HepG2 (cell line): Measurements from ENCODE around the gene TGFBI. TPM values are rescaled to one million over a fixed set of nuclear protein-coding genes. Genes with fewer than 3 reads are reported as not detected.

Experiments used
- ATAC-seq: fragments of 200-7000 bp; cut with Tn5 transposase; 3 replicates; pipeline ENCODE4 v1.9.1; 2020; ENCODE audit warnings: mild to moderate bottlenecking, moderate library complexity
- BruUV-seq: library from RNA; stranded (reverse); fragments of 400-500 nt; replicated peaks from 2 replicates; lab custom pipeline; 2021; lab: Mats Ljungman, UMichigan
- CTCF ChIA-PET: fragments of 300-600 bp; formaldehyde crosslinking; extraction: SDS; loops from one replicate; lab custom pipeline; 2021; ENCODE audit warnings: low total read pairs, inconsistent platforms, low intra/inter-chr PET ratio; lab: Yijun Ruan, JAX
- POLR2A ChIA-PET: fragments of 350-600 bp; sonication (Branson Sonifier 250); formaldehyde crosslinking; loops from one replicate; lab custom pipeline; 2020; ENCODE audit warnings: antibody characterized with exemption, inconsistent platforms; lab: Yijun Ruan, JAX
- DNase-seq: peaks from one replicate; pipeline ENCODE4 v3.0.0-alpha.2; 2015; ENCODE audit warnings: low spot score
- FAIRE-seq: peaks from 3 replicates; lab custom pipeline; 2011; peaks lifted over from hg19 to GRCh38; lab: Jason Lieb, UNC
- H2AFZ ChIP-seq: one replicate; pipeline ENCODE4 v1.6.1; 2011; ENCODE audit warnings: low read length, inconsistent platforms
- H3K27ac ChIP-seq: fragments of 300-600 bp; 3 replicates; pipeline ENCODE4 v1.8.0; 2011; ENCODE audit warnings: mixed run types, mild to moderate bottlenecking, mixed read lengths, low read length, inconsistent platforms; ENCODE audit not compliant: insufficient read depth; ENCODE audit errors: extremely low read length
- H3K27me3 ChIP-seq, 2 experiments: fragments of 200-600 bp in 1 of 2; 2 replicates in 1 of 2; 3 replicates in 1 of 2; pipeline versions ENCODE4 v1.6.0 to v1.8.0; 2011; ENCODE audit warnings: low read length in 2 of 2, mild to moderate bottlenecking in 2 of 2, moderate library complexity in 2 of 2, inconsistent platforms in 1 of 2; ENCODE audit not compliant: insufficient read depth in 2 of 2, control insufficient read depth in 1 of 2
- H3K36me3 ChIP-seq, 2 experiments: fragments of 200-600 bp in 1 of 2; replicated peaks in 1 of 2; 2 replicates in 1 of 2; 3 replicates in 1 of 2; pipeline versions ENCODE4 v1.5.1 to v1.8.0; 2011; ENCODE audit warnings: low read length in 2 of 2, inconsistent platforms in 1 of 2; ENCODE audit not compliant: insufficient read depth in 2 of 2, control insufficient read depth in 1 of 2
- H3K4me1 ChIP-seq: 2 replicates; pipeline ENCODE4 v1.5.1; 2012; ENCODE audit warnings: low read length, inconsistent platforms; ENCODE audit not compliant: insufficient read depth
- H3K4me2 ChIP-seq: 2 replicates; pipeline ENCODE4 v1.6.0; 2011; ENCODE audit warnings: low read depth, low read length, inconsistent platforms
- H3K4me3 ChIP-seq, 3 experiments: fragments of 200-600 bp in 1 of 3; sonication (generic), shearing (Covaris generic) in 1 of 3; replicated peaks in 1 of 3; 2 replicates each; pipeline ENCODE4 v1.5.1; 2011 to 2016; ENCODE audit warnings: low read length in 3 of 3, inconsistent platforms in 2 of 3, low read depth in 2 of 3, mild to moderate bottlenecking in 2 of 3, control low read depth in 1 of 3, mixed read lengths in 1 of 3; ENCODE audit not compliant: insufficient read depth in 1 of 3
- H3K79me2 ChIP-seq: one replicate; pipeline ENCODE4 v1.6.1; 2011; ENCODE audit warnings: low read length, inconsistent platforms; ENCODE audit not compliant: insufficient read depth
- H3K9ac ChIP-seq: 2 replicates; pipeline ENCODE4 v1.6.0; 2011; ENCODE audit warnings: mild to moderate bottlenecking, low read depth, low read length, inconsistent platforms; ENCODE audit not compliant: insufficient read depth
- H3K9me3 ChIP-seq: 2 replicates; pipeline ENCODE4 v1.5.1; 2012; ENCODE audit warnings: mild to moderate bottlenecking, low read length
- H4K20me1 ChIP-seq: 2 replicates; pipeline ENCODE4 v1.6.0; 2011; ENCODE audit warnings: inconsistent platforms, mild to moderate bottlenecking, low read length, moderate library complexity; ENCODE audit not compliant: insufficient read depth
- CCDC6 ChIP-seq: sonication (generic); formaldehyde crosslinking; IDR thresholded peaks from 2 replicates; pipeline ENCODE4 v1.8.1; 2022; ENCODE audit warnings: mild to moderate bottlenecking, missing genetic modification reagents, moderate library complexity
- DMTF1 ChIP-seq: sonication (generic); formaldehyde crosslinking; IDR thresholded peaks from 2 replicates; pipeline ENCODE4 v1.4.0; 2020; ENCODE audit warnings: mild to moderate bottlenecking, missing genetic modification reagents
- HMGA1 ChIP-seq: sonication (generic); formaldehyde crosslinking; conservative IDR thresholded peaks from 2 replicates; pipeline ENCODE4 v1.4.0; 2020; ENCODE audit warnings: missing genetic modification reagents
- KAT8 ChIP-seq: IDR thresholded peaks from 2 replicates; pipeline ENCODE4 v1.6.1; 2016; ENCODE audit warnings: missing genetic modification reagents, missing compliant biosample characterization
- MIER3 ChIP-seq: IDR thresholded peaks from 2 replicates; pipeline ENCODE4 v1.6.1; 2016; ENCODE audit warnings: missing compliant biosample characterization, borderline replicate concordance
- NFE2L2 ChIP-seq: fragments of 150-350 bp; IDR thresholded peaks from 2 replicates; pipeline ENCODE4 v1.6.1; 2014; ENCODE audit warnings: low read length
- SP1 ChIP-seq, 2 experiments: fragments of 450-650 bp in 1 of 2; sonication (generic) in 1 of 2; formaldehyde crosslinking in 1 of 2; IDR thresholded peaks; 2 replicates each; pipeline versions ENCODE4 v1.4.0 to v1.6.1; 2016 to 2020; ENCODE audit warnings: missing genetic modification reagents in 1 of 2
- TERF1 ChIP-seq: sonication (generic); formaldehyde crosslinking; IDR thresholded peaks from 2 replicates; pipeline ENCODE4 v1.8.0; 2022; ENCODE audit warnings: mild to moderate bottlenecking, missing genetic modification reagents, moderate library complexity
- TRAFD1 ChIP-seq: sonication (generic); formaldehyde crosslinking; IDR thresholded peaks from 2 replicates; pipeline ENCODE4 v1.5.1; 2020; ENCODE audit warnings: missing genetic modification reagents, mild to moderate bottlenecking, borderline replicate concordance
- ZBTB8A ChIP-seq: sonication (generic); formaldehyde crosslinking; IDR thresholded peaks from 2 replicates; pipeline ENCODE4 v1.4.0; 2020; ENCODE audit warnings: mild to moderate bottlenecking, low read depth, missing genetic modification reagents, borderline replicate concordance
- ZNF672 ChIP-seq: sonication (generic); formaldehyde crosslinking; IDR thresholded peaks from 2 replicates; pipeline ENCODE4 v1.8.1; 2022; ENCODE audit warnings: missing genetic modification reagents
- WGBS: methylation state at CpG from one replicate; pipeline ENCODE4 v1.1.6; 2017; ENCODE audit warnings: low lambda C conversion rate; 5-methylcytosine and 5-hydroxymethylcytosine counted together
- in situ Hi-C: cut with HindIII; loops from 2 replicates; pipeline ENCODE4 v1.10.0; 2017; ENCODE audit warnings: low pct_unique_long_range_greater_than_20kb; ENCODE audit not compliant: extremely low pct_ligation_motif_present
- intact Hi-C: fragments of 100-400 bp; cut with micrococcal nuclease; formaldehyde crosslinking; loops from one replicate; pipeline ENCODE4 v1.10.0; 2022; ENCODE audit not compliant: unreplicated experiment
- polyA plus RNA-seq, 8 experiments: library from polyadenylated mRNA; depleted of rRNA in 3 of 8; stranded (reverse) in 7 of 8; unstranded in 1 of 8; fragments of >200 nt; fragmentation: Illumina TruSeq in 4 of 8; extraction: Trizol in 4 of 8; gene quantifications; 2 replicates each; pipeline versions ENCODE4 v1.2.1 to v1.2.3, GENCODE V29; 2011 to 2016; ENCODE audit warnings: low read depth in 4 of 8, missing spikeins in 1 of 8, mixed read lengths in 1 of 8; ENCODE audit not compliant: insufficient read depth in 1 of 8
- total RNA-seq, 5 experiments: library from RNA; depleted of rRNA; stranded (reverse); fragments of >200 nt; fragmentation: Illumina TruSeq; extraction: Trizol; gene quantifications; 2 replicates each; pipeline ENCODE4 v1.2.3, GENCODE V29; 2016; ENCODE audit warnings: low read depth in 1 of 5
- TF ChIP-seq, protein P1 (sequence below): sonication (generic); formaldehyde crosslinking; IDR thresholded peaks from 2 replicates; pipeline ENCODE4 v1.4.0; 2020; ENCODE audit warnings: missing genetic modification reagents

TGFBI gene
- total and polyA plus RNA-seq, 2 of the 13 experiments (the other 11 are each of a cell fraction or from before 2014, with no cell fraction given) = 275 to 457 TPM

DNA sequence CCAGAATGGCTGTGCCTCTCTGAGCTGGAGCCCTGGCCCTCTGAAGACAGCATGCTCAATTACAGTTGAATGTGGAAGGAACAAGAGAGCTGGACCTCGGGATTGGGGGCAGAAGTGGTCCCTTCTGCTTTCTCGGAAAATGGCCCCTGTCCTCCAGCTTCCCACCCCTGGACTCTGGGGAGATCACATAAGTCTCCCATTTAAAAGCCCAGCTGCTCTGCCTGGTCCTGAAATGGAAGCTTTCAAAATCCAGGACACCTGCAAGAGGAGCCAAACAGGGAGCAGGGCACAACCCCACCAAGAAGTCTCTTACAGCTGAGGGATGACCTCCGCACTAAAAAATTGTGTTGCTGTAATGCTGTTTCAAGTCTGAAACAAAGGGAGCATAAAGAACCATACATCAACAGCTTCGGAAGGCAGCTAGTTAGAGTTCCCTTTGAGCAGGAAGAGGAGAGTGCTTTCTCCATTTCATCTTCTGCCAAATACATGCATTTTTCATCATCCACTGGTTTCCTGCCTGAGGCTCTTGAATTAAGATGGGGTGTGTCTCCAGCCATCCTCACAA, 48.2 kb downstream of the TGFBI start:
- Histone ChIP-seq H3K9me3 (no peaks in the 10 kb centered on the region), H3K79me2 (no peaks in the 10 kb centered on the region), H3K4me3 (no peak overlapping the region), H3K27me3 (no peaks in the 10 kb centered on the region), H3K4me1 (peaks cover 23% of the 10 kb centered on the region), H3K36me3 (no peaks in the 10 kb centered on the region), H3K9ac (no peak overlapping the region), H2AFZ (no peak overlapping the region), H3K27ac (no peak overlapping the region), H3K4me2 (no peak overlapping the region), H4K20me1 (no peaks in the 10 kb centered on the region)
- in situ Hi-C loops = no loop called here
- no peak for TF ChIP-seq DMTF1
- no peak for TF ChIP-seq CCDC6 (CRISPR knock-in tag)
- TF ChIP-seq TRAFD1 = no peak
- TF ChIP-seq ZBTB8A (CRISPR knock-in tag) = no peak
- no peak for TF ChIP-seq KAT8 (CRISPR knock-in tag)
- no peak for TF ChIP-seq TERF1 (CRISPR knock-in tag)
- no peak for TF ChIP-seq ZNF672 (CRISPR knock-in tag)
- TF ChIP-seq, protein P1, sequence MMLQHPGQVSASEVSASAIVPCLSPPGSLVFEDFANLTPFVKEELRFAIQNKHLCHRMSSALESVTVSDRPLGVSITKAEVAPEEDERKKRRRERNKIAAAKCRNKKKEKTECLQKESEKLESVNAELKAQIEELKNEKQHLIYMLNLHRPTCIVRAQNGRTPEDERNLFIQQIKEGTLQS (CRISPR knock-in tag) = no peak
- no peak for TF ChIP-seq NFE2L2
- no peak for TF ChIP-seq SP1 (IDR thresholded peaks at IDR 0.05)
- TF ChIP-seq SP1 (CRISPR knock-in tag; IDR thresholded peaks at IDR 0.05) = no peak
- no peak for TF ChIP-seq MIER3 (CRISPR knock-in tag)
- no peak for TF ChIP-seq HMGA1 (CRISPR knock-in tag)
- WGBS = 96% methylated on average over 4 of the region's 4 CpGs
- POLR2A ChIA-PET = interaction anchor here (1.0 kb wide), 1 partner anchor 10 kb away, joined by 3 read pairs; no protein-coding TSS in a partner anchor
- intact Hi-C loops = no loop called here
- DNase-seq = no peak
- ATAC-seq = no peak
- BruUV-seq = no TSS peak
- CTCF ChIA-PET = no interaction called here
- no peak for FAIRE-seq
